Smooth muscle cell (in vitro differentiated cells): ENCODE results near the gene BTC. TPM values are rescaled to one million over a fixed set of nuclear protein-coding genes. Genes with fewer than 3 reads are reported as not detected.
A peak's percentile ranks its signal among the peaks of the same experiment; 100 is the strongest.

Experiments used
- DNase-seq: peaks from one replicate; lab custom pipeline; 2025; ENCODE audit not compliant: unreplicated experiment; lab: John Stamatoyannopoulos, UW
- H2AFZ ChIP-seq: fragments of 200-600 bp; sonication (generic); 2 replicates; pipeline ENCODE4 v1.6.0; 2016; ENCODE audit warnings: antibody characterized with exemption, low read depth, mild to moderate bottlenecking
- H3F3A ChIP-seq: fragments of 200-600 bp; sonication (generic); 2 replicates; pipeline ENCODE4 v1.6.0; 2017; ENCODE audit warnings: antibody characterized with exemption, low read depth
- H3K27ac ChIP-seq: fragments of 200-600 bp; sonication (generic); 2 replicates; pipeline ENCODE4 v1.5.1; 2016; ENCODE audit warnings: low read depth, mild to moderate bottlenecking
- H3K27me3 ChIP-seq: fragments of 200-600 bp; sonication (generic); 2 replicates; pipeline ENCODE4 v1.6.1; 2016; ENCODE audit warnings: low read depth, mild to moderate bottlenecking
- H3K36me3 ChIP-seq: fragments of 200-600 bp; sonication (generic); 2 replicates; pipeline ENCODE4 v1.5.1; 2016; ENCODE audit warnings: low read depth
- H3K4me1 ChIP-seq: fragments of 200-600 bp; sonication (generic); 2 replicates; pipeline ENCODE4 v1.5.1; 2016; ENCODE audit warnings: low read depth
- H3K4me2 ChIP-seq: fragments of 200-600 bp; sonication (generic); 2 replicates; pipeline ENCODE4 v1.6.0; 2016; ENCODE audit warnings: mild to moderate bottlenecking
- H3K4me3 ChIP-seq: fragments of 200-600 bp; sonication (generic); 2 replicates; pipeline ENCODE4 v1.5.1; 2016; ENCODE audit warnings: mild to moderate bottlenecking
- H3K79me2 ChIP-seq: fragments of 200-600 bp; sonication (generic); 2 replicates; pipeline ENCODE4 v1.6.0; 2016; ENCODE audit warnings: low read depth, mild to moderate bottlenecking
- H3K9ac ChIP-seq: fragments of 200-600 bp; sonication (generic); 2 replicates; pipeline ENCODE4 v1.6.0; 2016; ENCODE audit warnings: low read depth
- H3K9me3 ChIP-seq: fragments of 200-600 bp; sonication (generic); replicated peaks from 2 replicates; pipeline ENCODE4 v1.5.1; 2016; ENCODE audit warnings: low read depth
- H4K20me1 ChIP-seq: fragments of 200-600 bp; sonication (generic); 2 replicates; pipeline ENCODE4 v1.6.0; 2016; ENCODE audit warnings: low read depth
- WGBS: methylation state at CpG from one replicate; pipeline ENCODE4 v1.1.7; 2016; ENCODE audit warnings: low lambda C conversion rate; 5-methylcytosine and 5-hydroxymethylcytosine counted together
- polyA plus RNA-seq: library from polyadenylated mRNA; unstranded; fragments of >200 nt; fragmentation: Nextera tagmentation; extraction: Ambion mirVana; gene quantifications from 2 replicates; pipeline ENCODE4 v1.2.1, GENCODE V29; 2016
- total RNA-seq: library from RNA; depleted of rRNA; stranded (reverse); fragments of >200 nt; gene quantifications from 2 replicates; pipeline ENCODE4 v1.2.3, GENCODE V29; 2014
- TF ChIP-seq, protein P1 (sequence below): fragments of 200-600 bp; sonication (generic); IDR thresholded peaks from 2 replicates; pipeline ENCODE4 v1.5.1; 2017; ENCODE audit warnings: borderline replicate concordance, mild to moderate bottlenecking, antibody characterized with exemption; ENCODE audit not compliant: insufficient read depth, poor library complexity, severe bottlenecking

BTC gene
- total and polyA plus RNA-seq, 2 experiments from 2014 or later = 0.18 to 0.21 TPM

DNA sequence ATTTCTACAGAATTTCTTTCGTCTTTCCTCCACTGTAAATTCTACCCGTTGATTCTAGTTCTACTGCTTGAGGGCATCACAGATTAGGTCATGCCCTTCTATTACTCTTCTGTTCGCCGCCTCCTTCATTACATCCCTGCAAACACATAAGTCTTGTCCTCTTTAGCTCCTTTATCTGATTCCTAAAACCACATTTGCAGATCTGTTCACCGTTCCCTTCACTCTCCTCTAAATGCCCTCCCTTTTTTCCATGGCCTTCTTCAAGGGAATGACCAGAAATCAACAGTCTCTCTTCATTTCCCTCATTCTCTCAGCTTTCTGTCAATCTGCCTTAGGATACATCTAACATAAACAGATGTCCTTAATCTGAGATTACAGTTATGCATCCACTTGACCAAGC, 43.1 kb downstream of the BTC start:
- Histone ChIP-seq H3K9ac (no peak overlapping the region), H3K27ac (no peak overlapping the region), H3K79me2 (no peaks in the 10 kb centered on the region), H3K27me3 (no peaks in the 10 kb centered on the region), H3K4me1 (peaks cover 25% of the 10 kb centered on the region), H3K36me3 (no peaks in the 10 kb centered on the region), H3F3A (no peaks in the 10 kb centered on the region), H2AFZ (peak overlapping the region; percentile 44), H3K4me2 (no peak overlapping the region), H3K9me3 (no peaks in the 10 kb centered on the region), H3K4me3 (no peak overlapping the region), H4K20me1 (no peaks in the 10 kb centered on the region)
- TF ChIP-seq, protein P1, sequence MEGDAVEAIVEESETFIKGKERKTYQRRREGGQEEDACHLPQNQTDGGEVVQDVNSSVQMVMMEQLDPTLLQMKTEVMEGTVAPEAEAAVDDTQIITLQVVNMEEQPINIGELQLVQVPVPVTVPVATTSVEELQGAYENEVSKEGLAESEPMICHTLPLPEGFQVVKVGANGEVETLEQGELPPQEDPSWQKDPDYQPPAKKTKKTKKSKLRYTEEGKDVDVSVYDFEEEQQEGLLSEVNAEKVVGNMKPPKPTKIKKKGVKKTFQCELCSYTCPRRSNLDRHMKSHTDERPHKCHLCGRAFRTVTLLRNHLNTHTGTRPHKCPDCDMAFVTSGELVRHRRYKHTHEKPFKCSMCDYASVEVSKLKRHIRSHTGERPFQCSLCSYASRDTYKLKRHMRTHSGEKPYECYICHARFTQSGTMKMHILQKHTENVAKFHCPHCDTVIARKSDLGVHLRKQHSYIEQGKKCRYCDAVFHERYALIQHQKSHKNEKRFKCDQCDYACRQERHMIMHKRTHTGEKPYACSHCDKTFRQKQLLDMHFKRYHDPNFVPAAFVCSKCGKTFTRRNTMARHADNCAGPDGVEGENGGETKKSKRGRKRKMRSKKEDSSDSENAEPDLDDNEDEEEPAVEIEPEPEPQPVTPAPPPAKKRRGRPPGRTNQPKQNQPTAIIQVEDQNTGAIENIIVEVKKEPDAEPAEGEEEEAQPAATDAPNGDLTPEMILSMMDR = no peak
- WGBS = 31% methylated on average over 5 of the region's 5 CpGs
- DNase-seq = no peak

DNA sequence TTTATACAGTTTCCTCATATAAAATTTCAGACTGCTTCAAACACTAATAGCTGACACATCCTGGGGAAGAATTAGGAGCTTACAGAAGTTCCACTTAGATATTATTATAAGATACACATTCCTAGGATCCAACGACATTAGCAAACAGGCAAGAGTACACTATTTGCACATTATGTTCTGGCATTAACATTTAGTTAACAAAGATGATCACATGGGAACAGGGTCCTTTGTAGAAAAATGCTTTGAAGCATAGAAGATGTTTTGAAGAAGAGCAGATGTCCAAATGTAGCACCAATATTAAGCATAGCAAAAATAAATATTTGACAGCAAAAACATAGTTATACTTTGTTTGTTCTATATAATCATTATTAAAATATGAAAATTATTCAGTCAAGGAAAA, 52.1 kb downstream of the BTC start:
- H3K4me3 ChIP-seq = no peak overlapping the region
- H4K20me1 ChIP-seq = no peaks in the 10 kb centered on the region
- H2AFZ ChIP-seq = no peak overlapping the region
- no peaks in the 10 kb centered on the region for H3K79me2 ChIP-seq
- no peak for DNase-seq
- no peaks in the 10 kb centered on the region for H3K27me3 ChIP-seq
- TF ChIP-seq, protein P1 = no peak
- 69% methylated on average over 1 of the region's 1 CpG for whole genome bisulfite sequencing
- no peaks in the 10 kb centered on the region for H3K36me3 ChIP-seq
- H3F3A ChIP-seq = no peaks in the 10 kb centered on the region
- H3K9me3 ChIP-seq = no peaks in the 10 kb centered on the region
- H3K4me2 ChIP-seq = no peak overlapping the region
- H3K27ac ChIP-seq = no peak overlapping the region
- H3K9ac ChIP-seq = no peak overlapping the region
- H3K4me1 ChIP-seq = no peaks in the 10 kb centered on the region

DNA sequence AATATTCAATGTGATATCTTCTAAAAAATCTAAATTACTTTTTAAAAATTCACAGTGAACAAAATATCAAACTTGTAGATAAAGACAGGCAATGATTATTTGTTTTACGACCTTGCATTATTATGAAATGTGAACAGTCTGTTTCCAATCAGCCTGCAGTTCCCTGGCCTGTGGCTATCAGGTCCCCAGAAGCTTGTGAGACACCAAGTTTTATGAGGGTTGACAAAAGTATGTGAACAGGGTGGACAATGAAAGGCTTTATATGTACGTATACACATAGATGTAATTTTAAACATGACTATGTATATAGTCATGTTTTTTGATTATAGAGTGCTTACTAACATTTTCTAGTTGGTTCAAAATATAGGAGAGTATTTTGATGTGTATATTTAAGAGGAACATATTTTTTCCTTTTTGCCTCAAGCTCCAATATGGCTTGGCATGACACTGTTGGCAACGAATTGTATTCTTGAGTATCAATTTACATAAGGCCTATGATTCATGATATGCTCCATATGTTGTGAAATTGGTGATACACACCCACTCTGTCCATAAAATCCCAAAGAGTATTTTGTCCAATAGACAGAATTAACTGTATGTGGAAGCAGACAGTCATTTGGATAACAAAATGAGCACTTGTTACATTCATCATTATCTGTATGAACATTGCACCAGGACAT, 55.7 kb downstream of the BTC start:
- no peaks in the 10 kb centered on the region for H3K27me3 ChIP-seq
- H4K20me1 ChIP-seq = no peaks in the 10 kb centered on the region
- no peaks in the 10 kb centered on the region for H3F3A ChIP-seq
- H3K9me3 ChIP-seq = no peaks in the 10 kb centered on the region
- DNase-seq = no peak
- no peak overlapping the region for H3K4me3 ChIP-seq
- H3K36me3 ChIP-seq = no peaks in the 10 kb centered on the region
- TF ChIP-seq, protein P1 = no peak
- H3K79me2 ChIP-seq = no peaks in the 10 kb centered on the region
- WGBS = 65% methylated on average over 3 of the region's 3 CpGs
- no peak overlapping the region for H3K27ac ChIP-seq
- no peak overlapping the region for H2AFZ ChIP-seq
- no peak overlapping the region for H3K9ac ChIP-seq
- no peak overlapping the region for H3K4me2 ChIP-seq
- H3K4me1 ChIP-seq = no peaks in the 10 kb centered on the region

DNA sequence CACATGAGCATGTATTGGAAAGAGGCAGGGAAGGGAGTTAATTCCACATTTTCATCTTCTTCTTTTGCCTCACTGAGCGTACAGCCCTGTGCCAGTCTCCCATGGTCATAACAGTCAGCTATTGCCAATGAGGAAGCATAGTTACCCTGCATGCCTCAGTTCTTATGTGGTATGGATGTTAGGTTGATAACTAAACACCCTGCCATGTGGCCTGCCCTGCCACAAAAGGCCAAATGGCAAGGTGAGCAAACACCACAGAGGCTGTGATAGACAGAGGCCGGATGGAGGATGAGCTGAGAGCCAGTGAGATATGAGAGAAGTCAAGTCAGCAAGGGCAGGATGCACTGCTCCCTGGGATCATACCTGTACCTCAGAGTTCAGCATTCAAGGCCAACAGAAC, 59.3 kb downstream of the BTC start:
- TF ChIP-seq, protein P1 = no peak
- no peak overlapping the region for H2AFZ ChIP-seq
- H4K20me1 ChIP-seq = no peaks in the 10 kb centered on the region
- no peak overlapping the region for H3K27ac ChIP-seq
- H3K9ac ChIP-seq = no peak overlapping the region
- H3K79me2 ChIP-seq = no peaks in the 10 kb centered on the region
- H3K27me3 ChIP-seq = no peaks in the 10 kb centered on the region
- H3F3A ChIP-seq = no peaks in the 10 kb centered on the region
- H3K9me3 ChIP-seq = no peaks in the 10 kb centered on the region
- no peak for DNase-seq
- no peaks in the 10 kb centered on the region for H3K36me3 ChIP-seq
- 92% methylated on average over 2 of the region's 2 CpGs for WGBS
- H3K4me2 ChIP-seq = no peak overlapping the region
- no peaks in the 10 kb centered on the region for H3K4me1 ChIP-seq
- no peak overlapping the region for H3K4me3 ChIP-seq
